DND-41 (cell line): ENCODE results near the gene MEIS3.

Experiments used
- EZH2 ChIP-seq: IDR thresholded peaks from 3 replicates; pipeline ENCODE4 v1.6.1; 2012; ENCODE audit warnings: borderline replicate concordance, low read depth, mild to moderate bottlenecking, moderate library complexity, low read length, inconsistent platforms; ENCODE audit not compliant: severe bottlenecking
- TF ChIP-seq, protein P1 (sequence below): IDR thresholded peaks from 2 replicates; pipeline ENCODE4 v1.5.1; 2012; ENCODE audit warnings: borderline replicate concordance, low read length, moderate library complexity, mild to moderate bottlenecking; ENCODE audit not compliant: poor library complexity, severe bottlenecking; ENCODE audit errors: extremely low read depth

DNA sequence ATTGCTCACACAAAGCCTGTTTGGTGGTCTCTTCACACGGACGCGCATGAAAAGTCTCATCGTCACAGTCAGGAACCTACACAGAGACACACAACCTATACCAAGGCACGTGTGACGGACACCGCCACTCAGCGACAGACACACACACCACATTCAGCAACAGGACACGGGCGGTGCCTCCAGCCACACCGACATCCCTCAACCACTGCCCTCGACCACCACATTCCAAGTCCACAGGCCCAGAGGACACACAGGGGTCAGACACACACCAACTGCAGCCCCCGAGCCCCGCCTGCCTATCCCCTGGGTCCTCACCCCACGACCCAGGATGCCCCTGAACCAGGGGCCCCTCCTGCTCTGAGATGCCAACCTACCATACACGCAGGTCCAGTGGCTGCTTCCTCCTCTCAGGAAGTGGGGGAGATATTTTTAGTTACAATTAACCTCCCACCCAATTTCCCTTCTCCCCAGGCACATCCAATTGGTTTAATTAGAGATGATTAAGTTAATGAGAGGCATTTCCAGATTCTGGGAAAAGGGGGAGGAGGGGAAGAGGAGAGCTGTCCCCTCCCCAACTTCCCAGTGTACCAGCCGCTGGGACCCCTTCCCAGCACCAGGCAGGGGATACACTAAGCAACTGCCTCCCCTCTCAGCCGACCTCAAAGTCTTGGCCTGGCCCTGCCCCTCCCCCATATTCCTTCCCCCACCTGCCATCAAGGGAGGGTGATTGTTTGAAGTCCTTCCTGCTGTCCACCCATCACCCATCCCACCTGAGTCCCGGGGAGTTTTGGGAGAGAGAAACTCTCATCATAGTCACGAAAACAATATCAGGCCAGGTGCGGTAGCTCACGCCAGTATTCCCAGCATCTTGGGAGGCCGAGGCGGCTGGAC lies 20.4 kb downstream of the MEIS3 start:
- TF ChIP-seq, protein P1, sequence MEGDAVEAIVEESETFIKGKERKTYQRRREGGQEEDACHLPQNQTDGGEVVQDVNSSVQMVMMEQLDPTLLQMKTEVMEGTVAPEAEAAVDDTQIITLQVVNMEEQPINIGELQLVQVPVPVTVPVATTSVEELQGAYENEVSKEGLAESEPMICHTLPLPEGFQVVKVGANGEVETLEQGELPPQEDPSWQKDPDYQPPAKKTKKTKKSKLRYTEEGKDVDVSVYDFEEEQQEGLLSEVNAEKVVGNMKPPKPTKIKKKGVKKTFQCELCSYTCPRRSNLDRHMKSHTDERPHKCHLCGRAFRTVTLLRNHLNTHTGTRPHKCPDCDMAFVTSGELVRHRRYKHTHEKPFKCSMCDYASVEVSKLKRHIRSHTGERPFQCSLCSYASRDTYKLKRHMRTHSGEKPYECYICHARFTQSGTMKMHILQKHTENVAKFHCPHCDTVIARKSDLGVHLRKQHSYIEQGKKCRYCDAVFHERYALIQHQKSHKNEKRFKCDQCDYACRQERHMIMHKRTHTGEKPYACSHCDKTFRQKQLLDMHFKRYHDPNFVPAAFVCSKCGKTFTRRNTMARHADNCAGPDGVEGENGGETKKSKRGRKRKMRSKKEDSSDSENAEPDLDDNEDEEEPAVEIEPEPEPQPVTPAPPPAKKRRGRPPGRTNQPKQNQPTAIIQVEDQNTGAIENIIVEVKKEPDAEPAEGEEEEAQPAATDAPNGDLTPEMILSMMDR, result no peak
- TF ChIP-seq EZH2, result no peak
